Measurements from ENCODE around the gene COPS4. TPM values are rescaled to one million over a fixed set of nuclear protein-coding genes. Genes with fewer than 3 reads are reported as not detected.

Gene COPS4
- total and polyA plus RNA-seq, 10 of the 15 experiments (the other 5 are each of a cell fraction or from before 2014, with no cell fraction given), result 34.2 to 159 (median 66.7) TPM

- no peak for TF ChIP-seq MEF2B (IDR thresholded peaks at IDR 0.05; ENCODE audit: partially characterized antibody, poor library complexity, severe bottlenecking)
- 0 out of 2 replicates have a peak, but pooled peaks have one; percentile 45 for TF ChIP-seq CREM (IDR thresholded peaks at IDR 0.05; ENCODE audit: low read depth)
- TF ChIP-seq NFXL1 (IDR thresholded peaks at IDR 0.05; ENCODE audit: borderline replicate concordance), result no peak
- TF ChIP-seq REST (IDR thresholded peaks at IDR 0.05; ENCODE audit: low read depth, low read length), result no peak
- 0 out of 2 replicates have a peak, but pooled peaks have one; percentile 53 for TF ChIP-seq NBN (IDR thresholded peaks at IDR 0.05)
- no peak for TF ChIP-seq PRDM15 (CRISPR knock-in tag; IDR thresholded peaks at IDR 0.05)
- no peak for TF ChIP-seq SMAD5 (IDR thresholded peaks at IDR 0.05; ENCODE audit: low read depth)
- peak; percentile 67; the same call in 1 of the 2 replicates for TF ChIP-seq NR2C1 (IDR thresholded peaks at IDR 0.05)
- no peak for TF ChIP-seq PML (IDR thresholded peaks at IDR 0.05; ENCODE audit: low read length)
- no peak for TF ChIP-seq ESRRA (IDR thresholded peaks at IDR 0.05; ENCODE audit: low read length)
- no peak for TF ChIP-seq ZNF384 (IDR thresholded peaks at IDR 0.05; ENCODE audit: borderline replicate concordance, low read depth, low read length)
- peak; percentile 61 for TF ChIP-seq IKZF1 (conservative IDR thresholded peaks at IDR 0.05)
- no peak for TF ChIP-seq STAT1 (conservative IDR thresholded peaks at IDR 0.05)
- no peak for TF ChIP-seq DPF2 (IDR thresholded peaks at IDR 0.05)
- TF ChIP-seq HDAC6 (IDR thresholded peaks at IDR 0.05; ENCODE audit: unreplicated experiment), result no peak
- no peak for TF ChIP-seq PAX5 (IDR thresholded peaks at IDR 0.05; ENCODE audit: borderline replicate concordance, low read depth, low read length)
- TF ChIP-seq STAT3 (IDR thresholded peaks at IDR 0.05; ENCODE audit: low read depth, low read length), result no peak
- TF ChIP-seq ASH2L (IDR thresholded peaks at IDR 0.05; ENCODE audit: borderline replicate concordance, low read depth), result 0 out of 2 replicates have a peak, but pooled peaks have one; percentile 46
- TF ChIP-seq E4F1 (IDR thresholded peaks at IDR 0.05; ENCODE audit: borderline replicate concordance, partially characterized antibody), result no peak
- no peak for TF ChIP-seq LARP7 (IDR thresholded peaks at IDR 0.05)
- peak in 1 of 2 experiments; percentile 73; a peak in 1 of 3 replicates for TF ChIP-seq EGR1 (IDR thresholded peaks at IDR 0.05; ENCODE audit: borderline replicate concordance in 1 of 2, low read depth in 2 of 2, low read length in 2 of 2)
- no peak for TF ChIP-seq RCOR1 (conservative IDR thresholded peaks at IDR 0.05; ENCODE audit: low read depth, low read length)
These were observed 24.3 kb upstream of the COPS4 start, which contains the start of gene LIN54 (continued) for GRCh38 chr4:83010522-83011318.

Measured in GM12878 (cell line).